Large intestine (tissue), 3 donors: ENCODE data around the gene DDX10. TPM values are rescaled to one million over a fixed set of nuclear protein-coding genes. Genes with fewer than 3 reads are reported as not detected.

Source experiments
- DNase-seq, 2 donors: peaks; one replicate each; pipeline versions ENCODE4 v3.0.0 to v3.0.0-alpha.2; 2013
- H3K27ac ChIP-seq: one replicate; pipeline ENCODE4 v1.5.1; 2013; ENCODE audit warnings: low read length
- H3K27me3 ChIP-seq: 2 replicates; pipeline ENCODE4 v1.6.1; 2013; ENCODE audit warnings: low read length; ENCODE audit not compliant: control insufficient read depth, insufficient read depth
- H3K36me3 ChIP-seq: 2 replicates; pipeline ENCODE4 v1.6.1; 2013; ENCODE audit warnings: low read length; ENCODE audit not compliant: control insufficient read depth, insufficient read depth
- H3K4me1 ChIP-seq: one replicate; pipeline ENCODE4 v1.6.1; 2013; ENCODE audit warnings: low read length; ENCODE audit not compliant: control insufficient read depth, insufficient read depth
- H3K4me3 ChIP-seq: one replicate; pipeline ENCODE4 v1.5.1; 2013; ENCODE audit warnings: low read length
- H3K9me3 ChIP-seq: one replicate; pipeline ENCODE4 v1.6.1; 2013; ENCODE audit warnings: mild to moderate bottlenecking, low read depth, low read length, moderate library complexity; ENCODE audit not compliant: control insufficient read depth
- WGBS: methylation state at CpG from one replicate; pipeline ENCODE4 v1.1.5; 2013; ENCODE audit warnings: low lambda C conversion rate; ENCODE audit not compliant: insufficient coverage; 5-methylcytosine and 5-hydroxymethylcytosine counted together
- polyA plus RNA-seq: library from polyadenylated mRNA; unstranded; fragments of 120-200 nt; gene quantifications from one replicate; pipeline ENCODE4 v1.2.1, GENCODE V29; 2013

The DDX10 gene
- polyA plus RNA-seq, 1 donor = 17.8 TPM

- Histone ChIP-seq H3K36me3 (peaks cover 10% of the 10 kb centered on the region), H3K4me1 (no peaks in the 10 kb centered on the region), H3K9me3 (no peaks in the 10 kb centered on the region), H3K27ac (no peak overlapping the region), H3K4me3 (no peak overlapping the region), H3K27me3 (no peaks in the 10 kb centered on the region)
- DNase-seq = no peak
- WGBS = no CpG with 5 or more reads among the region's 3 CpGs
These were observed 280.5 kb downstream of the DDX10 start for GRCh38 chr11:108945341-108945740.

DNA sequence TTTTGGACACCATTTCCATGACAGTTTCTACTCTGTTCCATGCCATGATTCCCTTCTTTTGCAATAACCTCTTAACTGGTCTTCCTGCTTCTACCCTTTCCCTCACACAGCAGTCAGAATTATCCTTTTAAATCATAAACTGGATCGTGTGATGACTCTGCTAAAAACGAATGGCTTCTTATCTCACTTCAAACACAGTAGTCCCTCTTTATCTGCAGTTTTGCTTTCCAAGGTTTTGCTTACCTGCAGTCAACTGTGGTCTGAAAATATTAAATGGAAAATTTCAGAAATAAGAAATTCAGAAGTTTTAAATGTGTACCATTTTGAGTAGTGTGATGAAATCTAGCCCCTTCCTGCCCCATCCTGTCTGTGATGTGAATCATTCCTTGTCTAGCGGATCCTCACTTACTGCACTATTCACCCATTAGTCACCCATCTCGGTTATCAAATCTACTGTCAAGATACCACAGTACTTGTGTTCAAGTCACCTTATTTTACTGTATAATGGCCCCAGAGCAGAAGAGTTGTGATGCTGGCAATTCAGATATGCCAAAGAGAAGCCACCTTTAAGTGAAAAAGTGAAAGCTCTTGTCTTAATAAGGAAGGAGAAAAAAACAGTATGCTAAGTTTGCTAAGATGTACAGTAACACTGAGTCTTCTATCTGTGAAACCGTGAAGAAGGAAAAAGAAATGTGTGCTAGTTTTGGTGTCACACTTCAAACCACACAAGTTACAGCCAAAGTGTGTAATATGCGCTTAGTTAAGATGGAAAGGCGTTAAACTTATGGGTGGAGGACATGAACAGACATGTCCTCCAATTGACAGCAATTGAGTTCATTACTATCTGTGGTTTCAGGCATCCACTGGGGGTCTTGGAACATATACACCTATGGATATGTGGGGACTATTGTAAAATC is 283.0 kb downstream of the DDX10 start:
- no peak for DNase-seq
- Histone ChIP-seq H3K36me3 (peaks cover 4% of the 10 kb centered on the region), H3K4me3 (no peak overlapping the region), H3K27me3 (no peaks in the 10 kb centered on the region), H3K9me3 (no peaks in the 10 kb centered on the region), H3K27ac (no peak overlapping the region), H3K4me1 (no peaks in the 10 kb centered on the region)
- WGBS = 100% methylated on average over 2 of the region's 7 CpGs

- Histone ChIP-seq H3K27me3 (no peaks in the 10 kb centered on the region), H3K36me3 (no peaks in the 10 kb centered on the region), H3K4me3 (no peak overlapping the region), H3K4me1 (no peaks in the 10 kb centered on the region), H3K9me3 (no peaks in the 10 kb centered on the region), H3K27ac (no peak overlapping the region)
- no peak for DNase-seq
- WGBS = no CpG with 5 or more reads among the region's 7 CpGs
These were observed 293.7 kb downstream of the DDX10 start for GRCh38 chr11:108958368-108959104.

GRCh38 chr11:108959105-108959761 is 294.4 kb downstream of the DDX10 start:
- DNase-seq = no peak

DNA sequence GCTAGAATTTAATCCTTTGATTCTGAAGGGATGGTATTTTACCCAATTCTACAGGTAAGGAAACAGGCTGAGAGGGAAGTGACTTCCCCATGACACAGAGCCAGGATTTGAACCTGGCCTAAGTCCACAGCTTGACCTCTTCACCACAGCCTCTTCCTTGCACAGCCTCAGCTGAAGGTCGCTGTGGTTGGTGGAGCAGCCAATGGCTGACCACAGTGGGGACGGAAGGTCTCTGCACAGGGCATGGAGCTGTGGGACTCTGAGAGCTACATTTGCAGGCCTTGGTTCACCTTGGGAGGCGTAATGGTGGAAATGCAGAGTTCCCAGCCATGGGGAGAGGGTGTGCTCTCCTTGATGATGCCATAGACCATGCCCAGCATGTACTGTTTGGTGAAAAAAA is 295.0 kb downstream of the DDX10 start:
- Histone ChIP-seq H3K36me3 (no peaks in the 10 kb centered on the region), H3K27ac (no peak overlapping the region), H3K9me3 (no peaks in the 10 kb centered on the region), H3K4me1 (no peaks in the 10 kb centered on the region), H3K4me3 (no peak overlapping the region), H3K27me3 (no peaks in the 10 kb centered on the region)
- no CpG with 5 or more reads among the region's 3 CpGs for WGBS
- DNase-seq = no peak

More at GRCh38 chr11:108959105-108959761, 294.4 kb downstream of the DDX10 start:
- Histone ChIP-seq H3K9me3 (no peaks in the 10 kb centered on the region), H3K36me3 (no peaks in the 10 kb centered on the region), H3K4me3 (no peak overlapping the region), H3K27ac (no peak overlapping the region), H3K4me1 (no peaks in the 10 kb centered on the region), H3K27me3 (no peaks in the 10 kb centered on the region)
- WGBS = no CpG with 5 or more reads among the region's 4 CpGs

DNA sequence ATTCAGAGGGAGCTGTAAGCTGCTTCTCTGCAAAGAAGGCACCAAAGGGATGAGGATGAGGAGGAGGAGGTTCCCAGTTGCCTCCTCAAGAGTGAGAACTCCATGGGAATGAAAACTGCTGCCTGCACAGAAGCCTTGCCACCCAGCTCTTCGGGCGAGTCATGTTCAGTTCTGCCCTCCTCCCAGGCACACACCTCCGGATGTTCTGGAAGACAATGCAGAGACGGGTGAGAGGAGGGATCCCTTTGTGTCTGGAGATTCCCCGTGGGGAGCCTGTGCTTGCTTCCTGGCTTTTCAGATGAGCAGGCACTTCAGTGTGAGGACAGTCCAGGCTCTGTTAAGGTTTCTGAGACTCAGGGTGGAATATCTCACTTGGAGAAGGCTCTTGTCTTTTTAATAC is 295.6 kb downstream of the DDX10 start:
- no peaks in the 10 kb centered on the region for H3K27me3 ChIP-seq
- no peak overlapping the region for H3K27ac ChIP-seq
- no peaks in the 10 kb centered on the region for H3K9me3 ChIP-seq
- no peaks in the 10 kb centered on the region for H3K36me3 ChIP-seq
- no CpG with 5 or more reads among the region's 5 CpGs for WGBS
- no peak overlapping the region for H3K4me3 ChIP-seq
- no peak for DNase-seq
- H3K4me1 ChIP-seq = no peaks in the 10 kb centered on the region

DNA sequence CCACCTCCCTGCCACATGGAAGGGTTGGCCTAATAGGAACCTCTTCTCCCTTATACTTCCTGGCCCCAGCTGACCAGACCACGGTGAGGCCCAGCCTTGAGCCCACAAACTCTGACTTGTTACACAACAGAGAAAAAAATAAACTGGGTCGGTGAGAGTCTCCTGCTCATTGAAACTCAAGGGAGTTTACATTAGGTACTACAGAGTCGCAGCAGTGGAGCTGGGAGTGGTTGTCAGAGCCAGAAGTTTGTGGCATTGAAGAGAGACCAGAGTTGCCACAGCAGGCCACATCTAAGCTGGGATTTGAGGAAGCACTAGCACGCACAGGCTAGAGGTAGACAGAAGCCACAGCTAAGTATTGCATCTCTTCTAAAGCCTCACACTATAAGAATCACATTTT is 296.2 kb downstream of the DDX10 start:
- no CpG with 5 or more reads among the region's 4 CpGs for WGBS
- Histone ChIP-seq H3K27ac (no peak overlapping the region), H3K4me3 (no peak overlapping the region), H3K4me1 (no peaks in the 10 kb centered on the region), H3K27me3 (no peaks in the 10 kb centered on the region), H3K9me3 (no peaks in the 10 kb centered on the region), H3K36me3 (no peaks in the 10 kb centered on the region)
- no peak for DNase-seq

DNA sequence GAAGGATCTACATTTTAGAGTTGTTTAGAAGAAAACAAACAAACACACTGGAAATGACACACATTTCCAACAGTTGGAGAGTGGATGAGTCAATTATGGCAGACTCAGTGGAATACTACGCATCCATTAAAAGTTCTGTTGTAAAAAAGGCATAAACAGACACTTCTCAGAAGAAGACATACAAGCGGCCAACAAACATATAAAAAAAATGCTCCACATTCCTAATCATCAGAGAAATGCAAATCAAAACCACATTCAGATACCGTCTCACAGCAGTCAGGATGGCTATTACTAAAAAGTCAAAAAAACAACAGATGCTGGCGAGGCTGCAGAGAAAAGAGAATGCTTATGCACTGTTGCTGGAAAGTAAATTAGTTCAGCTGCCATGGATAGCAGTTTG is 298.2 kb downstream of the DDX10 start:
- no peak overlapping the region for H3K27ac ChIP-seq
- H3K9me3 ChIP-seq = no peaks in the 10 kb centered on the region
- H3K36me3 ChIP-seq = no peaks in the 10 kb centered on the region
- WGBS = 100% methylated on average over 3 of the region's 4 CpGs
- no peak for DNase-seq
- no peaks in the 10 kb centered on the region for H3K27me3 ChIP-seq
- H3K4me1 ChIP-seq = no peaks in the 10 kb centered on the region
- no peak overlapping the region for H3K4me3 ChIP-seq

- no peak for DNase-seq
- H3K4me3 ChIP-seq = no peak overlapping the region
- H3K36me3 ChIP-seq = no peaks in the 10 kb centered on the region
- H3K27ac ChIP-seq = no peak overlapping the region
- WGBS = 93% methylated on average over 3 of the region's 10 CpGs
- no peaks in the 10 kb centered on the region for H3K9me3 ChIP-seq
- H3K4me1 ChIP-seq = no peaks in the 10 kb centered on the region
- no peaks in the 10 kb centered on the region for H3K27me3 ChIP-seq
These were observed 300.6 kb downstream of the DDX10 start for GRCh38 chr11:108965306-108966001.

DNA sequence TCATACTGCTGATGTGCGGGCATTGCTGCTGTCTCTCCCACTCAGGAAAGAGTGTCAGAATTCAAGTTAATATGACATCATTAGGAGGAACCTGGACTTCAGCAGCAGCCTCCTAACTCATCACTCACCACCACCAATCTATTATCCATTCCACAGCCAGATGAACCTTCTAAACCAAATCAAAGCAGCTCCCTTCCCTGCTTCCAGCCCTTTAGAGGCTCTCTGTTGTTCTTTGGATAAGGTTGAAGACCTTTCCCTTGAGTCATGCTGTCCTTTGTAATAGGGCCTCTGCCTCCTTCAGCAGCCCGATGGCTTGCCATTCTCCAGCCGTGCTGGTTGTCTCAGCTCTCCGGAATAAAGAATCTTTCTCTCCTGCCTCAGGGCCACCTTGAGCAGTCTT is 301.3 kb downstream of the DDX10 start:
- no peak overlapping the region for H3K4me3 ChIP-seq
- no peak overlapping the region for H3K27ac ChIP-seq
- no peaks in the 10 kb centered on the region for H3K27me3 ChIP-seq
- no peaks in the 10 kb centered on the region for H3K36me3 ChIP-seq
- H3K9me3 ChIP-seq = no peaks in the 10 kb centered on the region
- H3K4me1 ChIP-seq = no peaks in the 10 kb centered on the region
- no peak for DNase-seq
- WGBS = no CpG with 5 or more reads among the region's 4 CpGs
